LNCaP clone FGC (cell line): Measurements from ENCODE around the gene UBTD1.

Experiments
- DNase-seq: peaks from one replicate; pipeline ENCODE4 v3.0.0-alpha.2; 2011; ENCODE audit warnings: low read depth
- H3K4me3 ChIP-seq: 2 replicates; pipeline ENCODE4 v1.5.1; 2011; ENCODE audit warnings: mild to moderate bottlenecking, low read depth, low read length, control low read depth
- CTCF ChIP-seq: IDR thresholded peaks from 2 replicates; pipeline ENCODE4 v1.5.1; 2012; ENCODE audit warnings: mild to moderate bottlenecking; ENCODE audit not compliant: control insufficient read depth, insufficient read depth; ENCODE audit errors: extremely low read depth

The UBTD1 gene

GRCh38 chr10:97498841-97499560 lies at the start of gene UBTD1:
Gene UBTD1, plus strand, starts transcription at chr10:97498924. Its CDS starts 280 bp downstream, at chr10:97499204.
- DNase-seq, result no peak
- no peak for TF ChIP-seq CTCF
- peak within 1 kb of the TSS; percentile 100 for H3K4me3 ChIP-seq

- H3K4me3 ChIP-seq, result no peak overlapping the region
- no peak for TF ChIP-seq CTCF
- DNase-seq, result no peak
Measured at GRCh38 chr10:97450828-97451227, 47.9 kb upstream of the UBTD1 start.

GRCh38 chr10:97451605-97452004 lies 47.1 kb upstream of the UBTD1 start:
- no peak for TF ChIP-seq CTCF
- no peak overlapping the region for H3K4me3 ChIP-seq
- DNase-seq, result no peak

- TF ChIP-seq CTCF, result no peak
- H3K4me3 ChIP-seq, result no peak overlapping the region
- no peak for DNase-seq
Measured at GRCh38 chr10:97452352-97452751, 46.4 kb upstream of the UBTD1 start.

GRCh38 chr10:97454330-97455036 lies 44.2 kb upstream of the UBTD1 start:
- peak; percentile 30 for DNase-seq
- H3K4me3 ChIP-seq, result no peak overlapping the region
- no peak for TF ChIP-seq CTCF

- TF ChIP-seq CTCF, result no peak
- H3K4me3 ChIP-seq, result no peak overlapping the region
- DNase-seq, result no peak
Measured at GRCh38 chr10:97456034-97456685, 42.6 kb upstream of the UBTD1 start.

GRCh38 chr10:97456686-97457065 lies 42.0 kb upstream of the UBTD1 start:
- no peak for TF ChIP-seq CTCF
- no peak for DNase-seq
- no peak overlapping the region for H3K4me3 ChIP-seq
